GM19324 (cell line): ENCODE results near the gene SEC14L2.

Source experiments
- ATAC-seq: cut with Tn5 transposase; IDR thresholded peaks from one replicate; pipeline ENCODE4 v1.9.1; 2021; ENCODE audit warnings: mild to moderate bottlenecking, moderate library complexity; ENCODE audit not compliant: unreplicated experiment, low FRiP score

SEC14L2 gene

DNA sequence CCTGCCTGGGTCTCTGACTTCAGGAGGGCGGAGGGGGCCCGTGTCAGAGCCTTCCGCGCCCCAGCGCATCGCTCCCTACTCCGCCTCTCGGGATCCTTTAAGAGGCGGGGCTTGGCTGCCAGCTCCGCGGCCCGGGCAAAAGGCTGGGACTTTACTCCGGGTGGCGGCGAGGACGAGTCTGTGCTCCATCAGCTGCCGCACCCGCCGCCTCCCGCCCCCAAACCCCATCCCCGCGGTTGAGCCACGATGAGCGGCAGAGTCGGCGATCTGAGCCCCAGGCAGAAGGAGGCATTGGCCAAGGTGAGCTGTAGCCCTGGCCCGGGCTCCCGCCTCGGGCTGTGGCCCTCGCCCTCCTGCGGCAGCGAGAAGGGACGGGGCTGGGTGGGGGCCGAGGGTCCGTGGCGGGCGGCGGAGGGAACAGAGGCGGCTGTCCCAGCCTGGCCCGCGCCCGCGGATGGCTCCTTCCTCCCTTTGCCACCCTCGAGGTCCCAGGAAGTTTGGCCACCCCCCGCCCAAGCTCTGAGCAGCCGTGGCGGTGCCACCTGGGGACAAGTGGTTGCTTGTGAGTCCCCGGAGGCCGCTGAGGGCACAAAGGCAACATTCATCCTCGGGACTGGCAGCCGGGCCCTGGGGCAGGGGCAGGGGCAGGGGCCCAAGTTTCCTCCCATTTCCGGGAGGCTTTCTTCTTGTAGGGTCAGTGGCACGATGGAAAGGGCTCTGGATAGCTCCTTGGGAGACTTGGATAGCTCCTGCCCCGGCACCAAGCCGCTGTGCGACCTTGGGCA, at the start of gene SEC14L2:
SEC14L2 (plus strand) TSS at position 148 of the 785 bp plus-strand sequence; CDS start at position 247, 99 bp downstream.
- ATAC-seq: no peak

DNA sequence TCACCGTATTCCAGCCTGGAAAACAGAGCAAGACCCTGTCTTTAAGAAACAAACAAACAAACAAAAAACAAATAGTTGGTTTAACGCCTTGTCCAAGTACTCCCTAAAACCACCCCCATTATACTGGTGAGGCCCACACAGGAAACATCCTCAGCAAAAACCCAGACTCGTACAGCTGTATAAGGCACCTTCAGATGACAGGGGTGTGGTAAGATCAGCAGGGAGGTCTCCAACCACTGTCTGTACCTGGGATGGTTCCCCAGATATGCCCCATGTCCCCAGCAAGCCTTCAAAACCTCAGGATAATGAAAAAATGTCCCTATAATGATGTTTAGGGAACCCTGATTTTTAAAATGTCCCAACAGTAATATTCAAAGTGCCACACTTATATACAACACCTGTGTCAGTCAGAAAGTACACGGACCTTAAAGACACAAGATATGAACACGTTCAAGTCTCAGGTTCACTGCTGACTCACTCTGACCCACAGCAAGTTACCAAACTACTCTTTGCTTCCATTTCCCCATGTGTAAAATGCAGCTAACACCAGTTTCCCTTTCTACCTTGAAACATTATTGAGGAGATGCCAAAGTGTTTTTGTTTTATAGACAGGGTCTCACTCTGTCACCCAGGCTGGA, 49.4 kb upstream of the SEC14L2 start:
- no peak for ATAC-seq

DNA sequence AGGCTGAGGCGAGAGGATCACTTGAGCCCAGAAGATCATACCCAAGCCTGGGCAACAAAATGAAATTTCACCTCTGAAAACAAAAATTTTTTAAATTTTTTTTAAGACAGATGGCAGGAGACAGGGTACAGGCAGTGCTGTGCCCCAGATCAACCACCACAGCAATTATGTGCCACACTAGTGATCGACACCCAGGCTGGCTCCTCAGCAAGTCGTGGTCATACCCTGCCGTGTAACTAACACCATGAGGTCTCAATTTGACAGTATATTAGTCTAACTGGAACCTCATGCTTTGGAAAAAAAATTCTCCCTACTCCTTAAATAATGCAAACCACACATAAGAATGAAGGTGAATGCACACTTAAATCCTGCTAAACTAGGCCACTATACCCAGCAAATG, 48.4 kb upstream of the SEC14L2 start:
- ATAC-seq: no peak

DNA sequence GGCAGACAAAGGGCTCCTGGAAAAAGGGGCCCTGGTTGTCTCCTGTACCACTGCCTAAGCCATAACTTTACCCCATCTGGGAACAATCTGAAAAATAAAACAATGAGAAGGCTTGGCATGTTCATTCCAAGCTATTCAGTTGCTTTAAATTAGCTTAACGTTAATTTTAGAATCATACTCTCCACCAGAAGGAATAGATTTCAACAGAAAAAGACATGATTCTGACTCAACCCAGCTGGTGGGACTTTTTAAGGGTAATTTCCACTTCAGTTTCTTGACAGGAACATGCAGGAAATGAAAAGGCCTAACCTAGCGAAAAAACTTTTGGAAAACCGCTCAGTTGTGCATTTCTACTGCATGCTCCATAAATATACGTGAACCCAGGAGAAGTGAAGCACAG, 48.0 kb upstream of the SEC14L2 start:
- no peak for ATAC-seq

DNA sequence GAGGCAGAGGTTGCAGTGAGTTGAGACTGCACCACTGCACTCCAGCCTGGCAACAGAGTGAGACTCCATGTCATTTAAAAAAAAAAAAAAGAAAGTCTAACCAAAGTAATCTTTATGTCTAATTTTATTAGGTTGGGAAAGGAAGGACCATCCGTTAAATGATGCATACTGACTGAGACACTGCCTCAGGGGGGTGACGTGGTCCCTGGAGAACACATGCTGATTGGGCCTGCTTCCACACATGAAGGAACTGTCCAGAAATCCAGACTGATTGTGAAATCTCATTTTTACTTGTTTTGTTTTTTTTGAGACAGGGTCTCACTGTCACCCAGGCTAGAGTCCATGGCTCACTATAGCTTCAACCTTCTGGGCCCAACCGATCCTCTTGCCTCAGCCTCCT, 45.6 kb upstream of the SEC14L2 start:
- no peak for ATAC-seq

DNA sequence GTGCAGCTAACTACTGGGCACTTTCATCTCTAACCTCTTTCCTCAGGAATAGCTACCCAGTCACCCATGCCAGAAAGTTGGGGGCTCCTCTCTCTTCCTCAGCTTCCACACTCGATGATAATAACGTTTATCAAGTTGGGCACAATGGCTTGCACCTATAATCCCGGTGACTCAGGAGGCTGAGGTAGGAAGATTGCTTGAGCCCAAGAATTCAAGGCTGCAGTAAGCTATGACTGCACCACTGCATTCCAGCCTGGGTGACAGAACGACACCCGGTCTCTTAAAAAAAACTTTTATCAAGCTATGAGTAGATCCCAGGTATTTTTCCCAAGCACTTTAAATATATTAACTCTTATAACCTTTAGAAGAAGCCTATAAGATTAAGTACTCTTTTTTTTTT, 42.2 kb upstream of the SEC14L2 start:
- no peak for ATAC-seq

DNA sequence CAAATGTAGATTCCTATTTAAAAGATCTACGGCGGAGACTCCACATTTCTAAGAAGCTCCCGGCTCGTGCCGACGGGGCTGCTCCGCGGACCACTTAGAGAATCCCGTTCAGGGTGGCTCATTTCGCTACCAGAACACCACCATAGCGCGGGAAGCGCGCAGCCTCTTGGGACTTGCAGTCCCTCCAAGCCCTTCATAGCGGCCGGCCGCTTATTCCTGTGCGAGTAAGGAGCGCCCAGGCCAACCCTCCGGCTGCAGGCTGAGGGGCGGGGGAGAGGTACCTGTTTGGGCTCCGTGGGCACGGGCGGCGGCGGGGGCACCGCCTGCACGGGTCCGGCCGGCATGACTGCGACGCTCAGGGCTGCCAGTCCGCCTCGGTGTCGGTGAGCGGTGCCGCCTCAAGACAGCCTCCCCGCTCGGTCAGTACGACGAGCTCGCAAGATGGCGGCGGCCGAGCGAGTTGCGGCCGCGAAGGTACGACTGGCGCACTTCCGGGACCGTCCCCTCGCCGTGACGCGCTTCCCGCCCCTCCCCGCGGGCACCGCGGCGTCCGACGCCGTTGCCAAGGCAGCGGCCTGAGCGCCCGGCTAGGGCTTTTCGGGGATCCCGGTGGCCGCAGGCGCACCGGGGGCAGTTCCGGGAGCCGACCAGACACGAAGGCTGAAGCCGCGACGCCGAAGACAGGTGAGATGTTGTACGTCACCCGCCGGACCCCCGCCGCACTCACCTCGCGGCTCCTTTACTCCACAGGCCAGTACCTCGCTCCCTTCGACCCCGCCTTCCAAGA, 40.2 kb upstream of the SEC14L2 start, which contains the start of the genes CCDC157 and SF3A1:
CCDC157 (plus strand) TSS at position 559 of the 787 bp plus-strand sequence. CDS start 8,994 bp downstream, outside the sequence.
SF3A1 (minus strand) TSS at position 446 of the 787 bp plus-strand sequence; CDS start at position 344, 102 bp downstream.
- peak; percentile 95 for ATAC-seq

DNA sequence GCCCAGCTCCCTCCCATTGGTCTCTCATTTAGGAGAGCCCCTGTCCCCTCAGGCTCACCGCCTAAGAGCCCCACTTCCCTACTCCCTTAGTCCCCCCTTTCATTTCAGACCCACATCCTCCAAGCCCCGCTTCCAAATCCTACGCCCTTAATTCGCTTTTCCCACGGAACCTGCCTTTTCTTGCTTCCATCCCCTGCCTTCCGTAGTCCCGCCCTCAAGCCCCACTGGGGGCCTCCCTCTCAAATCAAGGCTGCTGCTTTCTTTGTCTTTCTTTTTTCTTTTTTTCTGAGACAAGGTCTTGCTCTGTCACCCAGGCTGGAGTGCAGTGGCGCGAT, 39.6 kb upstream of the SEC14L2 start:
- no peak for ATAC-seq

DNA sequence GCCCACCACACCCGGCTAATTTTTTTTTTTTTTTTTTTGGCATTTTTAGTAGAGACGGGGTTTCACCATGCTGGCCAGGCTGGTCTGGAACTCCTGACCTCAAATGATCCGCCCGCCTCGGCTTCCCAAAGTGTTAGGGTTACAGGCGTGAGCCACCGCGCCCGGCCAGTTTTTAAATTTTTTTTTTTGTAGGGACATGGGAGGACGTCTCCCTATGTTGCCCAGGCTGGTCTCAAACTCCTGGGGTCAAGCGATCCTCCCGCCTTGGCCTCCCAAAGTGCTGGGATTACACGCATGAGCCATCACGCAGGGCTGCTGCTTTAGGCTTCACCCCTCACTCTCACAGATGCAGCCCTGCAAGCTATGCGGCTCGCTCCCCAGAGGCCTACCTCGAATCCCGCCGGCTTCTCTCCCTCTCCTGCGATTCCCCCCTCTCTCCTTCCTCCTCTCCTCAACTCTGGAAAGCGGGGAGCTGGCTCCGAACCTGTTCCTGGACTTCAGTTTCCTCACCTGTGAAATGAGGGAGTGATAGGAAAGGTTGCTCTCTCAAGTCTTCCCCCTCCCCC, 39.1 kb upstream of the SEC14L2 start:
- no peak for ATAC-seq

DNA sequence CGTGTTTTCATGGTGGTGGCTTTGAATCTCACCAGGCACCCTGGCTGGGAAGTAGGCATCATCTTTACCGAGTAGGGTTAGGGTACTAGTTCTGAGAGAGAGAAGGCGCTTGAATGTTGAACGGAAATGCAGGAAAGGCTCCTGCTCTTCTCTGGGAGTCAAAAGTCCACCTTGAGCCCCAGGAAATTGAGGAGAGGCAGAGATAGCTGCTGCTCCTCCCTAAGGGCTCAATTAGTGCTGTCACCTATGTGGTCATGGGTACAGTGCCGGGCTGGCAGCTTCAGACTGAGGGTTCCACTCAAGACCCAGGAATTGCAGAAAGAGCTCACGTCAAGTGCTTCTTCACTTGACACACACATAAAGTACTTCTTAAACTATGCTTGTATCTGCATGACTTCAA, 38.3 kb upstream of the SEC14L2 start:
- no peak for ATAC-seq

DNA sequence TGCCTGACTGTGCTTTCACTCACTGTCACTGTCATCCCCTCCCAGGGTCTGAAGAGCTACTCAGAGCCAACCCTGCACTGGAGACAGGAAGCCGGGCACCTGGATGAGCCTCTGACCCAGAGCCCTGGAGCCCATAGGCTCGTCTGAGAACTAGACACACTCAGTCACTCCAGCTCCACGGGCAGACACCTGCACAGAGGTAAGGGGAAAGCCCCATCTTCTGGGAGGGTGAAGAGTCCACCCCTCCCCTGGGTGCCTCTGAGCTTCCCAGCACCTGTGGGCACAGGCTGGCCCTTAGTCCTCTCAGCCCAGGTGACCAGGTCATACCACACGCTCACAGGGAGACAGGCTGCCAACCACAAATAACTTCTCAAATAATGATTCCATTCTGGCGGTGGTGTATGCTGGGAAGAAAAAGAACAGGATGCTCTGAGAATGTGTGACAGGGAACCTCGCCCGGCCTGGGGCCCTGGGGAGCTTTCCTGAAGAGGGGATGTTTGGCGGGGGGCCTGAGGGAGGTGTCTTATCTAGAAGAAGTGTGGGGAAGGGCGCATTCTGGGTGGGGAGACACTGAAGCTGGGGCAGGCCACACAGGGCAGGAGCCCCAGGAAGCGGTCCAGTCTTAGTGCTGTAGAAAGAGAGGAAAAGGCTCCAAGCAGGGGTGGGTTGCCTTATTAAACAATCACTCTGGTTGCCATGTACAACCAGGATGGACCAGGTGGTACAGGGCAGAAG, 34.7 kb upstream of the SEC14L2 start:
- no peak for ATAC-seq

DNA sequence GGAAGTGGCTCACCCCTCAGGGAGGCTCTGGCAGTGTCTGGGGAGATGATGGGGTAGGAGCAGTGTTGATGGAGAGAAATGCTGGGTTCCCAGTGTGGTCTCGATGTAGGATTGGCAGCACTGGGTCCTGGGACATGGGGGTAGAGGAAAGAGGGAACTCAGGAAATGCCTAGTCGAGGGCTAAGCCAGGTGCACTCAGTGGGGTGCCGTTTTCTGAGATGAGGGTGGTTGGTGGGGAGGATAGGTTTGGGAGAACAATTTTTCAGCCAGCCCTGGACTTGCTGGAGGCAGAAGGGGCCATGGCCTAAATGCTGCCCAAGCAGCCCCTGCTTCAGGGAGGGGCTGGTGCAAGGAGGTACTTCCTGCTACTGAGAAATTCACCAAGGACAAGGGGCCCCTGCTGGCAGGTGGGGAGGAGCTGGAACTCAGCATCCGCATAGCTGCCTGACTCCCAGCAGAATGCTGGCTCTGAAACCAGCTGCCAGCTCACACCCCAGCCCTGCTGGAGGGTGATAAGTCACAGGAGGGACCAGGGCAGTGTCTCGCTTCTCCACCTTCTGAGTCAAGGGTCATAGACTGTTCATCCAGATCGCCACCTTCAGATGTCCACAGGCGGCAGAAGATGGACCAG, 34.1 kb upstream of the SEC14L2 start:
- no peak for ATAC-seq

DNA sequence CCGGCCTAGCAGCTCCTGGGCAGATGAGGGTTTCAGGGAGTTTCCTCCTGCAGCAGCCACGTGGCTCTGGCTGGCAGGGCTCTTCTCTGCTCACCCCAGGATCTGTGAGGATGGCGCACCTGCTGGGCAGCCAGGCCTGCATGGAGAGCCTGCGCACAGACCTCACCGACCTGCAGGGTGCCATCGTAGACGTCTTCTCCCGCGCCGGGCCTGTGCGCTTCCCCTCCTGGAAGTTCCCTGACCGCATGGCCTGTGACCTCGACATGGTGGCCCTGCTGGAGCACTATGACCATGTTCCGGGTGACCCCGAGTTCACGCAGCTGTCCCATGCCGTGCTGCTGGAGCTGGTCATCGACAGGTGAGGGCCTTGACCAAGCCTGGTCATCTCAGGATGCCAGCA, 30.9 kb upstream of the SEC14L2 start:
- no peak for ATAC-seq

DNA sequence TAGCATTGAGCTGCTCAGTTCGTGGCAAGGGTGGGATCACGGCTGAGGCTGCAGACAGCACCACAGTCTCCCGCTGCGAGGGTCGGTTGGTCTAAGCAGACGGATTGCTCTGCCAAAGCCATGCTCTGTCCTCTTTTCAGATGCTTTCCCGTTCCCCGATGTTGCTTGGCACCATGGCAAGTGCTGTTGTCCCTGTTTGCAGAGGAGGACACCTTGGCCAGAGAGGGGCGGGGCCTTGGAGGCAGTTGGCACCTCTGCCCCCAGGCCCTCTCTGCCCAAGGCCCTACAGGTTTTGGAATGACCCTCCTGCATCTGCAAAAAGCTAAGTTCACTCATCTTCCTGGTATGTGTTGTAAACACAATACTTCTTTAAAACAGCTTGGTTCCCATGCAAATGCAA, 28.4 kb upstream of the SEC14L2 start:
- ATAC-seq: no peak

DNA sequence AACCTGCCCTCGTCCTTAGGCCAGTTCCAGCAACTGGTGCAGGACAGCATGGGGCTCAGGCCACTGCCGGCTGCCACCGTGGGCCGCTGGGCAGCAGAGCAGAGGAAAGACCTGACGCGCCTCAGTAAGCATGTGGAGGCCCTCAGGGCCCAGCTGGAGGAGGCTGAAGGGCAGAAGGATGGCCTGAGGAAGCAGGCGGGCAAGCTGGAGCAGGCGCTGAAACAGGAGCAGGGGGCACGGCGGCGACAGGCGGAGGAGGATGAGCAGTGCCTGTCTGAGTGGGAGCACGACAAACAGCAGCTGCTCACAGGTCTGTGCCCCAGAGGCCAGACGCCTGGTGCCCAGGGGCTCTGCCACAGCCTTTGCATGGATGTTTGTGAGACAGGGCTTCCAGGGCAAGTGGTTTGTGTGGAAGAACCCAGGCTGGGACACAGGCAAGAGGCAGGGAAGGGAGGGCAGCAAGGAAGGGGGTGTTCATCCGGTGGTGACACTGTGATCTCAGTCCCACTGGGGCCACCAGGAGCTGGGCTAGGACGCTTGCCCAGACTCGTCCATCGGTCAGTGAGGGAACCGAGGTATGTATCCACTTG, 26.1 kb upstream of the SEC14L2 start:
- ATAC-seq: no peak

DNA sequence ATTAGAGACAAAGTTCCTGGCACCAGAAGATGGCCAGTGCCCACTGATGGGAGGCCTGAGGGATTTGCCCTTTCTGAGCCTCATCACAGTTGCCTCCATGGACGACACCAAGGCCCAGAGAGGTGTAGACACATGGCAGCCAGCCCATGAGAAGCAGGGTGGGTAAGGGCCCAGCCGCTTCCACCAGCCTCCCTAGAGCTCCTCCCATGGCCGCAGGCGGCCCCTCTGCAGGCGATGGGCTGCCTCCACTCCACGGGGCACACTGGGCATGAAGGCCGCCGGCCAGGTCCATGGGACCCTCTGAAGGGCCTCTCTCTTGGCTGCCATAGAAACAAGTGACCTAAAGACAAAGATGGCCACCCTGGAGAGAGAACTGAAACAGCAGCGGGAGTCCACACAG, 25.5 kb upstream of the SEC14L2 start:
- ATAC-seq: no peak

DNA sequence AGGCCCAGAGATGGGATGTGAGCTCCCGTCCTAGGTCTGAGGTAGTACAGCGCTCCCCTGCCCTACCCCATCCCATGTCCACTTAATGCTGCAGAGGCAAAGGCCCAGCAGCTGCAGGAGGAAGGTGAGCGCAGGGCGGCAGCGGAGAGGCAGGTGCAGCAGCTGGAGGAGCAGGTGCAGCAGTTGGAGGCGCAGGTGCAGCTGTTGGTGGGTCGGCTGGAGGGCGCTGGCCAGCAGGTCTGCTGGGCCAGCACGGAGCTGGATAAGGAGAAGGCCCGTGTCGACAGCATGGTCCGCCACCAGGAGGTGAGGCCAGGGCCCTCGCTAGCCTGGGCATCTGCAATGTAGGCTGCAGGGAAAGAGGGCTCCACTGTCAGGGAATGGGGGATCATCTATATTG, 24.8 kb upstream of the SEC14L2 start:
- no peak for ATAC-seq

DNA sequence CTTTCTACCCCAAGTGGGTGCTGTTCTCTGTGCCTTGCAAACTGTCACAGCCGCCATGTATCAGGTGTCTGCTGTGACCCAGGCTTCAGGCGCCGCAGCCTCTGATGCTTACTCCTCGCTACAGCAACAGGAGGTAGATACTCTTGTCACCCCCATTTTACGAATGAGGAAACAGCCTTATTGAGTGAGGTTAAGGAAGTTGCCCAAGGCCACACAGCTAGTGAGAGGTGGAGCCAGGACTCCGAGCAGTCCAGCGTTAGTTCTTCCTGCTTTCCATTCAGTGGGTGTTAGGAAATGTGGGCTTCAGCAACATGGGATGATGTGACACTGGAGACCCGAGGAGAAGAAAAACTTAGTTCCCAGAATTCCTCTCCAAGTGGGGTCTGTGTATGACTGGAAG, 23.9 kb upstream of the SEC14L2 start:
- ATAC-seq: no peak
